ENCODE measurements around the gene ATF7.

Gene ATF7

DNA sequence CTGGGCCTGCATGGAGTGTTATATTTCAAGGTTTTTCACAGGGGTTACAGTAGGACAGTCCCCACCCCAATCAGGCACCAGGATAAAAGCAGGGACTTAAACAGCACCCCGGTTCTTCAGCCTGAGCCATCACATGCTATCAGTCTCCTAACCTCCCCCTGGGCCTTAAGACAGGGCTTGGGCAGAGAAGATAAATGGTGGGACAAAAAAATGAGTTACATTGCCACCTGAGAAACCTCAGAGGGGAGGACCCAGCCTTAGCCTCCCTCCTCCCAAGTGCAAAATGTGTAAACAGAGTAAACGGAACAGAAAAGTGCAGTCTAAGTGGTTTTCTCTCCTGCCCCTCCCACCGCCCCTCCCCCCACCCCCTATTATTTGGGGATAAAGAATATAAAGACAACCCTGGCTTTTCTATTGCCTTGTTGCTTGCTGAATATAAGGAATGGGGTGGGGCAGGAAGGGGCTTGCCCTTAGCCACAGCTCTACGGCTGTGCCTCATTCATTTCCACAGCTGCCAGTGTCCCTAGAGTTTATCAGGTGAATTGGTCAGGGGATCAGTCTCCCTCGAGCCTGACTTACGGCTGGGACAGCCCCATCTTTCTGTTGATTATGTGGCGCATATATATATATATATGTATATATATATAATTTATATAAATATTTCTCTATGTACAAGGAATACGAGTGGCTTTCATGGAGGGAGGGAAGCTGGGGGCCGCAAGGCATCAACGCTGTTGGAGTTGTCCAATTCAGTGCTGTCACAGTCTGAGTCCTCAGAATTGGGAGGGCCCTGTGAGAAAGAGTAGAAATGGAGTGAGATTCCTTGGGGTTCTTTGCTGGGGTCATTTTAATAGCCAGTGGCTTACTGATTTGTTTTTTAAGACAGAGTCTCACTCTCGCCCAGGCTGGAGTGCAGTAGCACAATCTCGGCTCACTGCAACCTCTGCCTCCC is 145.4 kb downstream of the ATF7 start:
- no peak for DNase-seq

DNA sequence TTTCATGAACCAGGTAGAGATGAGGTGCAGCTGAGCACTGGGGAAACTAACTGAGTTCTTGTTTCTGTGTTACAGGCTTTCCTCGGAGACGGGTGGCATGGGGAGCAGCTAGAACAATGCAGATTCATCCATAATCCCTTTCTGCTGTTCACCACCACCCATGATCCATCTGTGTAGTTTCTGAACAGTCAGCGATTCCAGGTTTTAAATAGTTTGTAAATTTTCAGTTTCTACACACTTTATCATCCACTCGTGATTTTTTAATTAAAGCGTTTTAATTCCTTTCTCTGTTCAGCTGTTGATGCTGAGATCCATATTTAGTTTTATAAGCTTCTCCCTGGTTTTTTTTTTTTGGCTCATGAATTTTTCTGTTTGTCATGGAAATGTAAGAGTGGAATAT is 146.9 kb downstream of the ATF7 start:
- no peak for DNase-seq

DNA sequence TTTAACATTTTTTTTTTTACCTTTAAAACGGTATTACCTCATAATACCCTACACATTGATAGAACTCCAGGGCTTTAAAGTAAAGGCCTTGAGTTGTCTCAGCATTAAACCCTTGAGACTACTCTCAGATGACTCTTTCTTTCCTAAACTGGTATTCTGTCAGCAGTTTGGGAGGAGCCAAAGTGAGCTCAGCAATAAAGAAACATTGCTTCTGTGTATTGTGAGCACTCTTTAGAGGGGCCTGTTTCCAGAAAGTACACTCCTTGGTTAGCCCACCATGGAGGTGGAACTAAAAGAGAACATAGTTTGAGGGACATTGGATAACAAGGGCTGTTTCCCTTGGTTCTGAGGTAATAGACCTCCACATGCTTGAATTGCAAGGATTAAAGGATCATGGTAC is 147.3 kb downstream of the ATF7 start:
- no peak for DNase-seq

DNA sequence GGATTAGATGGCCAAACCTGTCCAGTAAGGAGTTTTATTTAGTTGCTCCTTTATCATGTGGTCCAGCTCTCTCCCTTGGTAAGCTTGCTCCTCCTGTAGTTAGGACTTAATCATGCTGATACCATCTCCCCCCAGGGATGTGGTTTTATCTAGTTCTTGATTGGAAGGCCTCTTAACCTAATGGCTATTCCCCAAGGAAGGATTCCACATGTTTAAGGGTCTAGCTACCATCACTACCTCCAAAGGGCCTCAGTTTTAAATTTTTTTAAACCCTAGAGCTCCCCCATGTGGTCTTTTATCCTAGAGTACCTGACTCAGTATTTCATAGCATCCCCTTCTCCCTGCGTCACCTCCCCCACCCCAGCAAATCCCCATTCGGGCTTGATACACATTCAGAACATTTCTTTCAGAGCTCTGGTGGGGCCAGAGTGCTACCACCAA is 149.4 kb downstream of the ATF7 start:
- DNase-seq, result no peak

DNA sequence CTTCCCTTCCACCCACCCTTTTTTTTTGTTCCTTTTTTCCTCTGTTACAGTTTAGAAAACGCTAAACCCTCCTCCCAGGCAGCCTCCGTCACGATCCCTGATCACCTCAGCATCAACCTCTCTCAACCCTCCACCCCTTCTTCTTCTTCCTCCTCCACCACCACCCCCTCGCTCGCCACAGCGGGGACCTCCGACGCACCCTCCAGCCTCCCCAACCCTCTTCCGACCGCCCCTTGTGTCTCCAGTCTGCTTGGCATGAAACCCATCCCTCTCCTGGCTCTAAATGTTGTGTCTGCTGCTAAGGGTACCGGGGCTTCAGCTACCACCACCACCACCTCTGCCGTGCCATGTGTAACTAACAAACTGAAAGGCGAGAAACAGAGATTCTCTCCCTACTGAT is 151.4 kb downstream of the ATF7 start:
- peak; percentile 32 for DNase-seq

DNA sequence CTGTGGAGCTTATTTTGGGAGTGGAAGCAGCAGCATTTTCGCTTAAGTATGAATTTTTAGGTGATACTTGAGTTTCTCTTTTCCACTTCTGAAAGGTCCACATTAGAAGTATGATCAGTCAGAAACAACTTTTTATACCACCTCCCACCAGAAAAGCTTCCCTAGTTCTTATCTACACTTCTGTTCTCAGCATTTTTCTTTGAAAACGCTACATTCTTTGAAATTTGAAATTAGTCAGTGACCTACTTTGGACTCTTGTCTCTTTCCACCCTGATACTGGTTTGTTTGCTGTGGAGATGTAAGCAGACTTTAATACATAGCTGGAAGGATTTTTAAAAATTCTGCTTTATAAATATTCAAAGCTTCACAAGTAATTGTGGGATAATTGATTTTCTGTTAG is 152.1 kb downstream of the ATF7 start:
- DNase-seq, result no peak

DNA sequence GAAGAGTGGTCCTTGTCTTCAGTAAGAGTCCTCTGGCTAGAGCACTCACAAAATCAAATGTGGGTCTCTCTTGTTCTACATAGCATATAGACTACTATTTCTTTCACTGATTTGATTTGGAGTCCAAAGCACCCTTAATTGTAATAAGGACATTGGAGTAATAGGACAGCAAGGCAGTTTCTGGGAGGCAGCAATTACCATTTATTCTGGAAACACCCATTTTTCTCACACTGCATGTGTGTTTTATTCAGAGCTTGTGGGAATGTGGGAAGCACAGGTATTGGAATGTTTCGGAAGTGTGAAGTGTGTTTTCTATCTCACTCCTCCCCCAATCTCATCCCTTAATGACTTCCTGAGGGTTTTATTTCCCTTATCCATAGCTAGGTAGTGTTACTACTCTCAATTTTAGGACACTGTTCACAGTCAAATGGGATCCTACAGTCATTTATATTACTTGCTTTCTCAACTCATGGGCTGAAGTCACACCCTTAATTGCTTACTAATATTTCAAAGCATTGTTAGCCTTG is 154.1 kb downstream of the ATF7 start:
- DNase-seq, result no peak

DNA sequence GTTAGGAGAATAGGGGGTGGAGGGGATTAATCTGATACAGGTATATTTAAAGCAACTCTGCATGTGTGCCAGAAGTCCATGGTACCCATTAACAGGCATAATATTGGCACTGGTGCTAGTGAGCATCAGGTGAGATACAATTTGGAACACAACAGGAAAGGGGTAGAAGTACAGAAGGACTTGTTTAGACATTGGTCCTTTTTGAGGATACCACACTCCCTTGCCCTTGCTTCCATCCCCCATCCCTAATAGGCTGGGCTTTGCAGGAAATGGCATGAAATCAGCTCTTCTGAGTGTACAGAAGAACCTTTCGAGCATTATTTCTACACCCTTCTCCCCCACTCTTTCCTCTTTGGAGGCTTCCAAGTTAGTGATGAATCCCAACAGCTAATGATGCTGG is 157.9 kb downstream of the ATF7 start:
- no peak for DNase-seq

DNA sequence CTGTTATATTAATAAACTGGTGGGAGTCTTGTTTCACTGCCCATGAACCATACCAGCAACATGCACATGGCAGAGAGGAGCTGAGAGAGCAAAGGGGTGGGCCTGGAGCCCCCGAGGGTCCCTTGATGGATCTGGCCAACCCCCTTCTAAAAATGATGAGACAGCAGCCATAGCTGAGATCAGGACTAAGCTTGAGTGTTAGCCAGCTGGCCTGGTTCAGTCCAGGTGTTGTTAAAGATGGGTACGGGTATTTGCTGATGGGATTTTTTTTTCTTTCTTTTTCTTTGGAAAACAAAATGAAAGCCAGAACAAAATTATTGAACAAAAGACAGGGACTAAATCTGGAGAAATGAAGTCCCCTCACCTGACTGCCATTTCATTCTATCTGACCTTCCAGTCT is 158.3 kb downstream of the ATF7 start:
- DNase-seq, result no peak

DNA sequence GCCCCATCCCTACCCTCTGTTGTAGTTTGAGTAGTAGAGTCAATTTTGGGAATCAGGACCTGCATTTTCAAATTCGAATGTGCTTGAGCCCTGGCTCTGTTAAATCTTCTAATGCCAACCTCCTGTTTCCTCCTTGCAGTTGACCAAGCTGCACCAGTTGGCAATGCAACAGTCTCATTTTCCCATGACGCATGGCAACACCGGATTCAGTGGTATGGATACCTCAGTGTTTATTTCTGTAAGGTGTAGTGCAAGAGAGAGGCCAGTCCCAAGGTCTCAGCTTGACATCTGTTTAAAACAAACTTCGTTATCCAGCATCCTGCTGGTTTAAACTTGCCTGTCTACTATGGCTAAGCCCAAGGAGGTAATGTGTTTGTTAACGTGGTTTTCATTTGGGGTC is 159.1 kb downstream of the ATF7 start:
- DNase-seq, result no peak

DNA sequence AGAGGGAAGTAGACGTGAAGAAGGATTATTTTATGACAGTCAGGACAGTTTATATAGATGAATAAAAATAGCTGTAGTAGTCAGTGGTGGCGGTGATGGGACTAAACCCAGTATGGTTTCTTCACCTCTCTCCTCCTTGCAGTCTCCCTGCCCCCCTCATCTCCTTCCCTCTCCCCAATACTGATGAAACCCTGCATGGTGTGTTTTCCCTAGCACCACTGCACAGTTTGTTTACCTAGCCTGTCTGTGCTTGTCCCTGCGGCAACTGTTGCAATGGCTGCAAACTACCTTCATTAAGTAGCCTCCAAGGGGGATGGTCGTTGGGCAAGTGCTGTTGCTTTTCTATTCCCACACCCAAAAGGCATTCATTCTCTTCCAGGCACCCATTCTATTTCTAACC is 159.5 kb downstream of the ATF7 start:
- no peak for DNase-seq

DNA sequence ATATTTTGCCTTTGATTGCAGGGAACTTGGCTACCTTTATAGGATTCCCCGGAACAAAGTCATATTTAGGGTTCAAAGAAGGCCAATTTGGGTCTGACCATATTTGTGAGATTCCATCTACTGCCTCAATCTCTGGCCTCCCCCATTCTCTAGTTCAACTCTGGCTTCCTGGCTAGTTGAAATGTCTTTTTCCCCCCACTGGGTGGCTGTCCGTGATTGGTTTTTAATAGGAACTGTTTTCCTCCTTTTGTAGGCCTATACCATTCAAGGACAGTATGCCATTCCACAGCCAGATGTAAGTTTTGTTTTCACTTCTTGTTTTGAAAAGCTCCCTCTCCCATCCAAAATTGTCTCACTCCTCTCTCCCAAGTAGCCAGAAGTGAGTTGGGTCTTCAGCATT is 160.5 kb downstream of the ATF7 start:
- DNase-seq, result peak; percentile 50

DNA sequence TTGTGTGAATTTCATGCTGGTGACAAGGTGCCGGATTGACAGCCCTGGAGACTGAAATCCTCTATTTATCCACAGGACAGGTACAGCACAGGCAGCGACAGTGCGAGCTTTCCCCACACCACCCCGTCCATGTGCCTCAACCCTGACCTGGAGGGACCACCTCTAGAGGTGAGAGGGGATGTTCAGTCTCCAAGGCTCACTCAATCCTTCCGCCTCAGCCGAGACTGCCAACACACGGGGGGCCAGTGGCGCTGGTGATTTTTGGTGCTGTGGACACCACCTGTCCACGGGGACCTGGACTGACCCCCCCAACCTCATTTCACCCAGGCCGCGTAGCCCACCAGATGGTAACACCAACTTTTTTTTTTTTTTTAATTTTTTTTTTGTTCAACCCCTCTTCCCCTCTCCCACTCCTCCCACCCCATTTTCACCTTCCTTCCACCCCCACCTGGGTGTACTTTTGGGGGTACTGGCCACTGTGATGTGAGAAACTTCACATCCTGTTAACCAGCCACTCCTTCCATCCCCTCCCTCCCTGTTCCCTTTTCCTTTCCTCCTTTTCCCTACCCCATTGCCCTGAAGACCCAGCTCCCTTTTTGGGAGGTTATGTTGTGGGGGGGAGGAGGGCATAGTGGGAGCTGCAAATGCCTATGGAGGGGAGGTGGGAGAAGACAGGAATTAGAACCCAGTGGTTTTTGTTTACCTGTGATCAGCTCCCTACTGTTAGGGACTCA is 161.3 kb downstream of the ATF7 start:
- no peak for DNase-seq

DNA sequence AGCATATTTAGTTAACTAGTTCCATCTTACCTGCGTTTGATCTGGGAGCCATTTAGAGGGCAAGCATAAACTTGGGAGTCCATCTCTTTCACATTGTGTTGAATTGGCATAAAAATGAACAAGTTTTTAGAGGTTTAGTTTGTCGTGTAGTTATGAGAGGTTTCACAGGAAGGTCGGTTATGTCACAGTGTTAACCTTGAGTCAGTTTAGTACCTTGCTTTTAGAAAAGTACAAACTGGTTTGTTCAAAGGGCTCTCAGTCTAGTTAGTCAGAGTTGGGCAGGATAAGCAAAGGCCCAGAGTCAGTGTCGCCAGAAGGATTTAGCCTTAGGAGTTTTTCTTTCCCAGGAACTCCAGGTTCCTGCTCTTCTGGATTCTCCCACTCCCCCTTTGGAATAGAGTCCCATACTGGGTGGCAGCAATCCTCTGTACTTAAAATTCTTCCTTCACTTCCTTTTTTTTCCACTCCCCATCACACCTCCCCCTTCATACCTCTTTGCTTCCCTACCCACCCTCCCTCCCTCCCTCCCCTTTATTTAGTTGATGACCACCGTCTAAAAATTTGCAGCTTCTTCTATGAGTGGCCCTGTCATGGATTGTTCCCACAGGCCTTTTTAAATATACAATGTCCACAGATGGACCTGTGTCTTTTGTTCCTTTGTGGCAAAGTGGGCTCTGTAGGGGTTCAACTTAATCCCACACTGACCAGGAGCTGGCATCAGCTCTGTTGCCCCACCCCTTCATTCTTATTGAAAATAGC is 162.2 kb downstream of the ATF7 start:
- DNase-seq, result no peak

DNA sequence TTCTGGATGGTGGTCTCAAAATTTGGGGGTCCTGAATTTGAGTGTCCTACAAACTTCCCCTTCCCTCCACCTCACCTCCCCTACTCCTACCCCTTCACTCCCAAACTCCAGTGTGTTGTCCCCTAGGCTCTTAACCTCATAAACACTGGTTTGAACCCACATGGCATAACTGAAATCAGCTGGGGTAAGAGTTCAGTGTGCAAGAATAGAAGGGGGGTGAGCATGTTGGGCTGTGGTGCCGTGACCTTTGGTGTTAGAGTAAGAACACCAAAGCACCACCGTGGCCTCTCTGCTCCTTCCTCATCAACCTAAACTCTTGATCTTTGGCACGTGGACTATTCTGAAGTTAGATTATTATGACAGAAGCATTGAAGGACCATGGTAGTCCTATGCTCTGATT is 163.2 kb downstream of the ATF7 start:
- no peak for DNase-seq

DNA sequence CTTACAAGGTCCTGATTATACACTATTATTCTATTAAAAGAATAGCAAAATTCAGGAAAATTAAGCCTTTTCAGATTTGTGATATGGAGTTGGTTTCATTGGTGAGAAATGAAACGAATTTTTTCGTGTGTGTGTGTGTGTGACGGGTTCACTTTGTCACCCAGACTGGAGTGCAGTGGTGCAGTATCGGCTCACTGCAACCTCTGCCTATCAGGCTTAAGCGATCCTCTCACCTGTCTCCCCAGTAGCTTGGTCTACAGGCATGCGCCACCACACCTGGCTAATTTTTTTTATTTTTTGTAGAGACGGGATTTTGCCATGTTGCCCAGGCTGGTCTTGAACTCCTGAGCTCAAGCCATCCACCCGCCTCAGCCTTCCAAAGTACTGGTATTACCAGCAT is 164.6 kb downstream of the ATF7 start:
- DNase-seq, result no peak

DNA sequence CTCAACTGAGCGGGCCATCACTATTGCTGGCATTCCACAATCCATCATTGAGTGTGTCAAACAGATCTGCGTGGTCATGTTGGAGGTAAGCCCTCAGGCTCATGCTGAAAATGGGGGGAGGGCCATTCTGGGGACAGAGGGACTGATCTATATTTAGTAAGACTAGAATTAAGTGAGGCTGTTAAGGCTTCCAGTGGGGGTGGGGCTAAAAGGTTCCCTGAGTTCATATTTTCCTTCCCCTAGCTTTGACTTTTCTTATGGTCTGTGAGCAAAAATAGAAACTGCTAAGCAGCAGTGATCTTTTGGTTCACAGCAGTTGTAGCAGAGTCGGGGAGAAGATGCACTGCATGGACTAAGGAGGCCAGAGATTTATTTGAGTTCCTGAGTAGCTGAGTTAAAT is 165.1 kb downstream of the ATF7 start:
- no peak for DNase-seq

DNA sequence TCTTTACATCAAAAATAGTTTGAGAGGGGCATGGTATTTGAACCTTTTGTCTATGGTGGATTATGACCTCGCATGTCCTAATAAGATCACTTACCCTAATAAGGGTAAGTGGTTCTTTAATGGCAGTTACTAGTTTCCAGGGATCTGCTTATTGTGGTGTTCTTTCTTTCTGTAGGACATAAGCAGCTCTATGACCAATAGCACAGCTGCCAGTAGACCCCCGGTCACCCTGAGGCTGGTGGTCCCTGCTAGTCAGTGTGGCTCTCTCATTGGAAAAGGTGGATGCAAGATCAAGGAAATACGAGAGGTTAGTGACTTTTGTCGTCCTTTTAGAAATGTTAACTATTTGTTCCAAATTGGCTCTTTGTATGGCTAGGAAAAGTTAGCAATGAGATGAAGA is 167.1 kb downstream of the ATF7 start:
- DNase-seq, result no peak
